IMR-90 (cell line): ENCODE results near the gene RAPGEF5. TPM values are rescaled to one million over a fixed set of nuclear protein-coding genes. Genes with fewer than 3 reads are reported as not detected.

Experiments
- ATAC-seq: fragments of 200-7000 bp; cut with Tn5 transposase; 2 replicates; pipeline ENCODE4 v1.9.1; 2020; ENCODE audit warnings: low read depth, mild to moderate bottlenecking, moderate library complexity
- BruUV-seq: library from RNA; stranded (reverse); fragments of 400-500 nt; replicated peaks from 2 replicates; lab custom pipeline; 2021; lab: Mats Ljungman, UMichigan
- CTCF ChIA-PET: fragments of 300-600 bp; formaldehyde crosslinking; extraction: SDS; loops from one replicate; lab custom pipeline; 2021; ENCODE audit warnings: antibody characterized with exemption; lab: Yijun Ruan, JAX
- POLR2A ChIA-PET: fragments of 300-600 bp; sonication (Branson Sonifier 250); formaldehyde crosslinking; loops from one replicate; lab custom pipeline; 2022; ENCODE audit warnings: antibody characterized with exemption; ENCODE audit not compliant: unreplicated experiment; lab: Charles Lee
- DNase-seq: peaks from one replicate; pipeline ENCODE4 v3.0.0; 2013
- H2AFZ ChIP-seq: replicated peaks from 2 replicates; pipeline ENCODE3; 2013; ENCODE audit warnings: low read length, mild to moderate bottlenecking; ENCODE audit not compliant: poor library complexity
- H2AK5ac ChIP-seq: 2 replicates; pipeline ENCODE4 v1.6.1; 2013; ENCODE audit warnings: low read depth, low read length, inconsistent platforms
- H2AK9ac ChIP-seq: replicated peaks from 2 replicates; pipeline ENCODE3; 2013; ENCODE audit warnings: mild to moderate bottlenecking, low read depth, low read length, moderate library complexity; ENCODE audit not compliant: poor library complexity
- H2BK120ac ChIP-seq: 2 replicates; pipeline ENCODE4 v1.6.1; 2013; ENCODE audit warnings: low read depth, low read length, inconsistent platforms
- H2BK15ac ChIP-seq: 3 replicates; pipeline ENCODE4 v1.6.1; 2013; ENCODE audit warnings: low read depth, low read length, inconsistent platforms
- H2BK20ac ChIP-seq: 2 replicates; pipeline ENCODE4 v1.6.1; 2013; ENCODE audit warnings: low read depth, mild to moderate bottlenecking, inconsistent platforms, low read length, moderate library complexity
- H2BK5ac ChIP-seq: 2 replicates; pipeline ENCODE4 v1.6.1; 2013; ENCODE audit warnings: mild to moderate bottlenecking, low read depth, low read length, inconsistent platforms; ENCODE audit not compliant: poor library complexity, severe bottlenecking
- H3K14ac ChIP-seq: replicated peaks from 2 replicates; pipeline ENCODE4 v1.6.1; 2013; ENCODE audit warnings: low read depth, low read length, inconsistent platforms
- H3K18ac ChIP-seq: 2 replicates; pipeline ENCODE4 v1.6.1; 2013; ENCODE audit warnings: low read depth, low read length, control low read depth
- H3K23ac ChIP-seq: 2 replicates; pipeline ENCODE4 v1.6.1; 2013; ENCODE audit warnings: low read depth, low read length, inconsistent platforms
- H3K27ac ChIP-seq: 2 replicates; pipeline ENCODE4 v1.5.1; 2013; ENCODE audit warnings: mild to moderate bottlenecking, control low read depth, low read length; ENCODE audit not compliant: insufficient read depth
- H3K27me3 ChIP-seq: 2 replicates; pipeline ENCODE4 v1.6.1; 2013; ENCODE audit warnings: low read length; ENCODE audit not compliant: control insufficient read depth, insufficient read depth
- H3K36me3 ChIP-seq: 2 replicates; pipeline ENCODE4 v1.6.1; 2013; ENCODE audit warnings: low read length, mixed read lengths; ENCODE audit not compliant: control insufficient read depth, insufficient read depth
- H3K4ac ChIP-seq: 2 replicates; pipeline ENCODE4 v1.6.1; 2013; ENCODE audit warnings: low read depth, low read length, inconsistent platforms
- H3K4me1 ChIP-seq: 2 replicates; pipeline ENCODE4 v1.6.1; 2013; ENCODE audit warnings: low read length, mixed read lengths; ENCODE audit not compliant: control insufficient read depth, insufficient read depth
- H3K4me2 ChIP-seq: 2 replicates; pipeline ENCODE4 v1.6.1; 2013; ENCODE audit warnings: low read depth, mild to moderate bottlenecking, control low read depth, low read length, moderate library complexity
- H3K4me3 ChIP-seq: 2 replicates; pipeline ENCODE4 v1.5.1; 2013; ENCODE audit warnings: low read depth, mild to moderate bottlenecking, control low read depth, low read length, moderate library complexity; ENCODE audit not compliant: insufficient read depth
- H3K56ac ChIP-seq: 2 replicates; pipeline ENCODE4 v1.6.1; 2013; ENCODE audit warnings: low read length, inconsistent platforms; ENCODE audit not compliant: insufficient read depth; ENCODE audit errors: extremely low read depth
- H3K79me1 ChIP-seq, 2 experiments: 2 replicates each; pipeline ENCODE4 v1.6.1; 2013; ENCODE audit warnings: low read length in 2 of 2, inconsistent platforms in 1 of 2, low read depth in 1 of 2
- H3K9ac ChIP-seq: 2 replicates; pipeline ENCODE4 v1.6.1; 2013; ENCODE audit warnings: low read depth, low read length, control low read depth
- H3K9me1 ChIP-seq: 2 replicates; pipeline ENCODE4 v1.6.1; 2013; ENCODE audit warnings: low read length, inconsistent platforms; ENCODE audit not compliant: insufficient read depth
- H3K9me3 ChIP-seq: 2 replicates; pipeline ENCODE4 v1.6.1; 2013; ENCODE audit warnings: low read length; ENCODE audit not compliant: control insufficient read depth, insufficient read depth
- H4K20me1 ChIP-seq: 2 replicates; pipeline ENCODE4 v1.6.1; 2013; ENCODE audit warnings: low read length, inconsistent platforms; ENCODE audit not compliant: insufficient read depth
- H4K5ac ChIP-seq: 2 replicates; pipeline ENCODE4 v1.6.1; 2013; ENCODE audit warnings: mild to moderate bottlenecking, low read depth, low read length, control low read depth
- H4K8ac ChIP-seq, 2 experiments: 2 replicates each; pipeline ENCODE4 v1.6.1; 2013; ENCODE audit warnings: low read depth in 2 of 2, low read length in 2 of 2, control low read depth in 1 of 2, inconsistent platforms in 1 of 2
- H4K91ac ChIP-seq: 2 replicates; pipeline ENCODE4 v1.6.1; 2013; ENCODE audit warnings: low read depth, low read length, inconsistent platforms; ENCODE audit not compliant: insufficient read depth
- BHLHE40 ChIP-seq: fragments of 150-350 bp; IDR thresholded peaks from 2 replicates; pipeline ENCODE4 v1.6.1; 2016; ENCODE audit warnings: mild to moderate bottlenecking, low read depth, low read length
- CEBPB ChIP-seq: IDR thresholded peaks from 2 replicates; pipeline ENCODE4 v1.6.1; 2012; ENCODE audit warnings: low read depth, low read length, improper control_type of control experiment
- CHD1 ChIP-seq: IDR thresholded peaks from 2 replicates; pipeline ENCODE4 v1.6.1; 2012; ENCODE audit warnings: low read depth, low read length, improper control_type of control experiment
- FOS ChIP-seq: fragments of 150-350 bp; IDR thresholded peaks from 2 replicates; pipeline ENCODE4 v1.6.1; 2016; ENCODE audit warnings: low read depth, low read length
- MAFK ChIP-seq: IDR thresholded peaks from 2 replicates; pipeline ENCODE4 v1.6.1; 2012; ENCODE audit warnings: low read depth, low read length, improper control_type of control experiment
- MAZ ChIP-seq: IDR thresholded peaks from 2 replicates; pipeline ENCODE4 v1.6.1; 2012; ENCODE audit warnings: low read depth, mild to moderate bottlenecking, low read length, improper control_type of control experiment, moderate library complexity, borderline replicate concordance
- MXI1 ChIP-seq: IDR thresholded peaks from 2 replicates; pipeline ENCODE4 v1.6.1; 2012; ENCODE audit warnings: low read depth, mild to moderate bottlenecking, low read length, moderate library complexity, borderline replicate concordance
- NFE2L2 ChIP-seq: fragments of 150-350 bp; IDR thresholded peaks from 2 replicates; pipeline ENCODE4 v1.6.1; 2016; ENCODE audit warnings: low read depth, mild to moderate bottlenecking, low read length
- POLR2A ChIP-seq: IDR thresholded peaks from 2 replicates; pipeline ENCODE4 v1.6.1; 2012; ENCODE audit warnings: mild to moderate bottlenecking, low read depth, low read length
- RAD21 ChIP-seq: IDR thresholded peaks from 2 replicates; pipeline ENCODE4 v1.6.1; 2012; ENCODE audit warnings: low read length, improper control_type of control experiment
- RCOR1 ChIP-seq: IDR thresholded peaks from 2 replicates; pipeline ENCODE4 v1.6.1; 2012; ENCODE audit warnings: mild to moderate bottlenecking, low read length, improper control_type of control experiment; ENCODE audit not compliant: insufficient replicate concordance
- SMC3 ChIP-seq: fragments of 150-350 bp; IDR thresholded peaks from 2 replicates; pipeline ENCODE4 v1.6.1; 2016; ENCODE audit warnings: low read depth, mild to moderate bottlenecking, antibody characterized with exemption, low read length, moderate library complexity
- WGBS, 2 experiments: methylation state at CpG; one replicate each; pipeline versions ENCODE4 v1.1.5 to v1.1.7; 2013; ENCODE audit warnings: missing lambda C conversion rate in 2 of 2; ENCODE audit not compliant: insufficient read length in 1 of 2; ENCODE audit errors: extremely low coverage in 2 of 2; 5-methylcytosine and 5-hydroxymethylcytosine counted together
- dilution Hi-C: fragments of 300-500 bp; cut with HindIII; formaldehyde crosslinking; loops from one replicate; pipeline ENCODE4 v1.14.3; 2018; ENCODE audit warnings: low sequenced_read_pairs; ENCODE audit not compliant: unreplicated experiment
- in situ Hi-C: fragments of 300-500 bp; cut with MboI; formaldehyde crosslinking; loops from 3 replicates; pipeline ENCODE4 v1.14.3; 2019; ENCODE audit warnings: low sequenced_read_pairs, inconsistent platforms, mixed read lengths
- intact Hi-C: fragments of 100-400 bp; cut with micrococcal nuclease; formaldehyde crosslinking; loops from 2 replicates; pipeline ENCODE4 v1.10.0; 2022
- polyA plus RNA-seq, 3 experiments: library from polyadenylated mRNA; depleted of rRNA; stranded (reverse); fragments of >200 nt; gene quantifications; 2 replicates each; pipeline ENCODE4 v1.2.3, GENCODE V29; 2012; ENCODE audit warnings: low replicate concordance in 1 of 3
- total RNA-seq: library from RNA; depleted of rRNA; stranded (reverse); fragments of >200 nt; gene quantifications from 2 replicates; pipeline ENCODE4 v1.2.3, GENCODE V29; 2012
- TF ChIP-seq, protein P1 (sequence below): fragments of 150-350 bp; IDR thresholded peaks from 2 replicates; pipeline ENCODE4 v1.6.1; 2017; ENCODE audit warnings: mild to moderate bottlenecking, antibody characterized with exemption, low read length, low read depth

RAPGEF5 gene
- total and polyA plus RNA-seq, 2 of the 4 experiments (the other 2 are of a cell fraction): 0.05 to 0.18 TPM

GRCh38 chr7:22147868-22148267 is 209.1 kb downstream of the RAPGEF5 start:
- Histone ChIP-seq H3K23ac (no peak overlapping the region), H3K4me3 (no peak overlapping the region), H2BK15ac (no peak overlapping the region), H2AFZ (no peak overlapping the region), H3K27me3 (no peaks in the 10 kb centered on the region), H3K56ac (no peak overlapping the region), H3K4me1 (no peaks in the 10 kb centered on the region), H4K5ac (no peak overlapping the region), H4K91ac (no peak overlapping the region), H3K14ac (no peak overlapping the region), H3K27ac (no peak overlapping the region), H3K4ac (no peak overlapping the region), H2BK5ac (no peak overlapping the region), H2BK20ac (no peak overlapping the region), H3K9me3 (no peaks in the 10 kb centered on the region), H4K8ac (no peak overlapping the region), H4K20me1 (no peaks in the 10 kb centered on the region), H2AK9ac (no peak overlapping the region), H3K9me1 (no peaks in the 10 kb centered on the region), H3K18ac (no peak overlapping the region), H2AK5ac (no peak overlapping the region), H3K4me2 (no peak overlapping the region), H3K36me3 (no peaks in the 10 kb centered on the region), H3K79me1 (no peaks in the 10 kb centered on the region), H2BK120ac (no peak overlapping the region), H3K9ac (no peak overlapping the region)
- in situ Hi-C loops (no loop called here), intact Hi-C loops (no loop called here), dilution Hi-C loops (no loop called here)
- BruUV-seq: no TSS peak
- POLR2A ChIA-PET: no interaction called here
- TF ChIP-seq CEBPB (no peak), FOS (no peak), MXI1 (no peak), RCOR1 (no peak), MAFK (no peak), MAZ (no peak), POLR2A (no peak), SMC3 (no peak), CHD1 (no peak), BHLHE40 (no peak), RAD21 (no peak), NFE2L2 (no peak)
- TF ChIP-seq, protein P1, sequence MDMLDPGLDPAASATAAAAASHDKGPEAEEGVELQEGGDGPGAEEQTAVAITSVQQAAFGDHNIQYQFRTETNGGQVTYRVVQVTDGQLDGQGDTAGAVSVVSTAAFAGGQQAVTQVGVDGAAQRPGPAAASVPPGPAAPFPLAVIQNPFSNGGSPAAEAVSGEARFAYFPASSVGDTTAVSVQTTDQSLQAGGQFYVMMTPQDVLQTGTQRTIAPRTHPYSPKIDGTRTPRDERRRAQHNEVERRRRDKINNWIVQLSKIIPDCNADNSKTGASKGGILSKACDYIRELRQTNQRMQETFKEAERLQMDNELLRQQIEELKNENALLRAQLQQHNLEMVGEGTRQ: no peak
- no CpG with 5 or more reads among the region's 3 CpGs for WGBS, 2 experiments
- CTCF ChIA-PET: no interaction called here
- ATAC-seq (no peak), DNase-seq (no peak)
